Thyroid gland (tissue), 4 donors: ENCODE measurements around the gene AMFR.

Experiments used
- CTCF ChIP-seq, 6 experiments: fragments of 200-600 bp in 3 of 6; fragments of 450-650 bp in 3 of 6; sonication (generic) in 3 of 6; IDR thresholded peaks; one replicate each; pipeline ENCODE4 v1.5.1; 2016 to 2019; ENCODE audit warnings: antibody characterized with exemption in 6 of 6, mild to moderate bottlenecking in 2 of 6, inconsistent platforms in 1 of 6, moderate library complexity in 1 of 6
- POLR2A ChIP-seq, 2 donors: fragments of 450-650 bp; IDR thresholded peaks; one replicate each; pipeline ENCODE4 v1.6.1; 2017; ENCODE audit warnings: antibody characterized with exemption in 2 of 2, mild to moderate bottlenecking in 2 of 2, moderate library complexity in 1 of 2

GRCh38 chr16:56347166-56347565 is 78.2 kb downstream of the AMFR start:
- TF ChIP-seq CTCF (IDR thresholded peaks at IDR 0.05) (no peak), POLR2A (IDR thresholded peaks at IDR 0.05) (no peak)
